Activated CD4-positive, CD25-positive, alpha-beta regulatory T cell treated with anti-CD3 and anti-CD28 coated beads, Interleukin-2, amount 50 U/mL, for 24 hours (primary cell): ENCODE measurements around the gene MACROD1.

Experiments
- ATAC-seq, 2 donors: fragments of 150-1000 bp; cut with Tn5 transposase; one replicate each; pipeline ENCODE4 v1.10.0; 2021; ENCODE audit warnings: mild to moderate bottlenecking in 1 of 2, moderate library complexity in 1 of 2

MACROD1 gene

GRCh38 chr11:64008914-64009633 lies 156.8 kb downstream of the MACROD1 start:
- ATAC-seq: no peak

DNA sequence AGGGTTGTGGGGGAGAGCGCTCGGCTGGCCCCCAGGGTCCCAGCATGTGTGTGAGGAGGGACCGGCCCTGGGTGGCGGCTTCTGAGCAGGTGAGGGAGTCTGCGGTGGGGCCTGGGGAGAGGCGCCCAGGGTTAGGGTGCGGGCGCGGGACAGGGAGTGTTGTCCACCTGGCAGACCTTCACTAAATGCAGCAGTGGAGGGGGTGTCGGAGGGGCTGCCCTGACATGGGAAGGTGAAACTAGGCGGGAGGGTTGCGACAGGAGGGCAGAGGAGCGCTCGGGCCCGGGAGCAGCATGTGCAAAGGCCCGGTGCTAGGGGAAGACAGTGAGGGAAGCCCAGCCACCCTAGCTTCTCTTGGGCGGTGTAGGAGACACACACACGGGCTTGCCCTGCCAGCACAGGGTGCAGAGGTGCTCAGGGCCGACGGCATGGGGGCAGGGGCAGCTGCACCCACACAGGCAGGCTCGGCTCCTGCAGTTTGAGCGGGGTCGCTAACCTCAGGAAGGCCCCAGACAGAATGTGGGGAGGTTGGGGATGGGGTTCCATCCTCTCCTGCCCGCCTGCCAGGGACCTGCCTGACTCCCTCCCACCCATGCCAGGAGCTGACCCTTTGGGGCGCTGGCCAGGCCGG lies 157.5 kb downstream of the MACROD1 start:
- no peak for ATAC-seq

GRCh38 chr11:64007629-64008282 lies 158.2 kb downstream of the MACROD1 start:
- ATAC-seq: peak; percentile 33 to 56

- no peak for ATAC-seq
Measured at GRCh38 chr11:64007160-64007628, 158.7 kb downstream of the MACROD1 start.

DNA sequence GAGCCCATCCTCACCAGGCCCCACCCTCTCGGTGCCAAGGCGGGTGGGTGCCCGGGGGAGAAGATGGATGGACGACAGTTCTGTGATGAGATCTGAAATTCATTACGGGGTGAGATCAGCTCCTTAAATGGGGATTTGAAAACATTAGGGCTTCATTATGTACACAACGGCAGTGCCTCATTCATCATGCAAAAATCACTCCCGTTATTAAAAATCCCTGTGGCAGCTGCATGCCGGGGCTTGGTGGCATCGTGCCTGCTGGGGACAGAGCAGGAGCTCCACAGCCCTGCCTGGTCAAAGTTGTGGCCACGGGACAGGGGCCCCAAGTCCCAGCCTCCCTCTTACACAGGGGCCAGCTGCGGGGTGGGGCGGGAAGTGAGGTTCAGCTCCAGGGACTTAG lies 159.5 kb downstream of the MACROD1 start:
- ATAC-seq: no peak

- ATAC-seq: no peak
Measured at GRCh38 chr11:64005691-64006090, 160.2 kb downstream of the MACROD1 start.

DNA sequence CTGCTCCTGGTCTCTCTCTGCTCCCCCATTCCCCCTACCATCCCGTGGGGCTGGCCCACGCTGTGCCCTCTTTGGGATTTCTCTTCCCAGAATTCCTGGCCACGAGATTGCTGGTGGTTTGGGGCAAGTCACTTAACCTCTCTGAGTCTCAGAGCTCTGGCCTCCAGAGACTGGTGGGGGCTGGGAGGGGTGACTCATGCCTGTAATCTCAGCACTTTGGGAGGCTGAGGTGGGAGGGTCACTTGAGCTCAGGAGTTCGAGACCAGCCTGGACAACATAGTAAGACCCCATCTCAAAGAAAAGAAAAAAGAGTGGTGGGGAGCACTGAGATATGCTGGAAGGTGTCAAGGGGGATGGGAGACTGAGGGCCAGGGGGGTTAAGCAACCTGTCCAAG lies 161.3 kb downstream of the MACROD1 start:
- no peak for ATAC-seq

GRCh38 chr11:64003807-64004589 lies 161.9 kb downstream of the MACROD1 start:
- ATAC-seq: no peak

DNA sequence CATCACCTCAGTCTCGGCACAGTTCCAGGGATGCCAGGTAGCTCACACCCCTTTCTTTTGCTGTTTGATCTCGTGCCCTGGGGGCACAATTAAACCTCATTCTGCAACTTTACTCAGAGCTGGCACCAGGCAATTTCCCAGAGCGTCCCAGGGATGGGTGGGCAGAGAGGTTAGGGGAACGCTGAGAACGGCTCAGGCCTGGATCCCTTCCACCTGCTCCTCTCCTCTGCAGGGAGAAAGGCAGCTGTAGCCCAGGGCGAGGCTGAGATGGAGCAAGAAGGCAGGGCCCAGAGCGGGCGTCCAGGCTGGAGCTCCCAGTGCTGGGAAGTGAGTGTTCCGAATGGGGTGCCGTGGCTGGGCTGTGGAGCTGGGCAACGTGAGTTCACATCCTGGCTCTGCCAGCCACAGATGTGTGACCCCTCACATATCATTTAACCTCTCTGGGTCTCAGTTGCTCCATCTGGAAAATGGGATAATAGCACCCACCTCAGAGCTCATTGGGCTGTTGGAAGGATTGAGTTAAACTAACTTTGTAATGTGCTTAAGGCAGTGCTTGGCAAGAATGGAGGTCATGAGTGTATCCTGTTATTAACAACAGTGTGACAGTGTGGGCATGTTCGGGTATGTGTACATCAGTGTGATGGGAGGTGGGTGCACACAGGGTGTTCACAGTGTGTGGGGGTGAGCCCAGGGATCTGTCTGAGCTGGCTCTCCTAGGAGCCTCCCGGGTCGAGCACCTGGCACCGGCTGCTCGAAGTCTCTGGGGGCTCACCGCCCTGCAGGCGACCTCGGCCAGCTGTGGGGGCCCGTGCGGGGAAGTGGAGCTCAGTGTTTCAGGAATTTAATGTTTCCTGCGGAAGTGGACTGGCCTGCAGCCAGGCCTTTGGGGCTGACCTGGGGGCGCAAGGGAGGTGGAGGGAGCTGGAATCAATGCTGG lies 164.2 kb downstream of the MACROD1 start:
- ATAC-seq: no peak

DNA sequence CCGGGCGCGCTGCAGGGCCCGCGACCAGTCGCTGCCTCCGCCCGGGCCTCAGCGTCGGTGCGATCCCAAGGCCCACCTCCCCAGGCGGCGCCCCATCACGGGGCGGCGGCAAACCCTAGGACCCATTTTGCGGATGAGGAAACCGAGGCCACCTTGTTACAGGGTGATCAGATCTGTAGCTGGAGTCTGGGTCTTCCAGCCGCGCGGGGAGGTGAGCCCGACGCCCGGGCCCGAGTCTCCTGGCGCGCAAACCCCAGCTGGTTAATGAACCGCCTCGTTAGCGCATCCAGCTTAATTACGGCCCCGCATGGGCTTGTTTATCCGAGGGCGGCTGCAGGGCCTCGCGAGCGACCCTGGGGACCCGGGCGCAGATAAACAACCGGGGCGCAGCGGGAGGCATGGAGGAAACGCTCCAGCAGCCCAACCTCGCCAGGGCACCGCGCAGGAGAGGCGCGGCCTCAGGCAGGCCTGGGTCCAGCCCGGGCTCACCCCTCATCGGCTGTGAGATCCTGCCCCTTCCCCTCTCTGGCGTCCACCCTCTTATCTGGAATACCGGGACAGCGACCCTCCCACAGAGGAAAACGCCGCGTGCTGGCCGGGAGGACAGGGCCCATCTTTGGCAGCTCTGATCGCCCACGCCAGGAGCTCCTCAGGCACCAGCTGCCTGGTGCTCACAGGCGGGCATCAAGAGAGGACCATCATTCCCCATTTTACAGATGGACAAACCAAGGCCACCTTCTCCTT lies 165.0 kb downstream of the MACROD1 start:
- peak in 1 of 2 donors; percentile 1 for ATAC-seq

- peak; percentile 78 to 79 for ATAC-seq
Measured at GRCh38 chr11:64000026-64000739, 165.7 kb downstream of the MACROD1 start.

DNA sequence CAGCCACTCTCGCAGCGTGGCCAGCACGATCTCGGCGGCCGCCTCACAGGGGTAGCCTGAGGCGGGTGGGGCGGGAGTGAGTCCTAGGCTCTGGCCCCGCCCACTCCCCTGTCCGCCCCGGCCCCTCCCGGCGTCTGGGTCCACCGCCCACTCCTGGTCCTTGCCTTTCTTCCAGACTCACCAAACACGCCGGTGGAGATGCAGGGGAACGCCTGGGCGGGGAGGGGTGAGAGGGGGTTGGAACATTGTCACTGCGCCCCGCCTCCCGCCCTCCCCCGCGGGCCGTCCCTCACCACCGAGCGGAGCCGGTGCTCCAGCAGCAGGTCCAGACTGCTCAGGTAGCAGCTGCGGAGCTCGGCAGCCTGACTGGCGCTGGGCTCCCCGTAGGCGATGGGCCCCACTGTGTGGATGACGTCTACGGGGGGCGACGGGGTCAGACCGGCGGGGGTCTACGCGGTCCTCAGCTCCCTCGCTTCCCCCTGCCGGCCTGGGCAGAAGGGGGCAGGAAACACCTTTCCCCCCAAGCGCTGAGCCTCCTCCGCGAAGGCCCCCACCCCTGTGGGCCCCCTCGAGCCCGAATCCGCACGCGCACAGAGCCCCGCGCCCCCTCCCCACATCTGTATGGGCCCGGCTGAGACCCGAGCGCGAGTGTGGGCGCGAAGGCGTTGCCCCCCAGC lies 166.4 kb downstream of the MACROD1 start:
- peak; percentile 62 to 64 for ATAC-seq

DNA sequence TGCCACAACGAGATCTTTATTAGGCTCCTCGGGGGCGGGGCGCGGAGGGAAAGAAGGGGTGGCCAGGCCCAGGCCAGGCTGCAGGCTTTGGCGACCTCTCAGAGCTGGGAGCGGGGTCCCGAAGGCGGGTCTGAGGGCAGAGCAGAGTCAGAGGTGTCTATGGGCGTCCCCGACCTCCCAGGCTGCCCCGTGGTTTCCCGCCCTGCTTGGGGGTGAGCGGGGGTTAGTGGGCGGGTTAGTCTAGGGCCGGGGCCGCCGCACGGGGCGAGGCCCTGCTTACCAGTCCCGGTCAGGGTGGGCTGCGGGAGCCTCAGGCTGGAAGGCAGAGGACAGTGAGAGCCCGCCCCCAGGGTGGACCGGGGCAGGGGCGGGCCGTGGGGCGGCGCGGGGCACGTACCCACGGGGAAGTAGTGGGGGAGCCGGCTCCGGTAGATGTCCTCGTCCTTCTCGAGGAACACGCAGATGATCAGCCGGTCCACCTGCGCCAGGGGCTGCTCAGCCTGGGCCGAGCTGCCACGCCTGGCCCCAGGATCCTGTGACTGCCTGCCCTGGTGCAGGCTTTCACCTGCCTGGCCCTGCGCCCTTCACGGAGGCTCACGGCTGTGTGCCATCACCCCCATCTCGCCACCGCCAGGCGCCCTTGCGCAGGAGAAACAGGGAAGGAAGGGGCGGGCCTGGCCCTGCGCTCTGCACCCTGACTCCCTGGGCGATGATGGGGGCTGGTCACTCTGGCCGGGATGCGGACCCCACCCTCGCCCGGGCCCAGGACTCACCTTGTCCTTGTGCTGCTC lies 167.2 kb downstream of the MACROD1 start:
- ATAC-seq: no peak

DNA sequence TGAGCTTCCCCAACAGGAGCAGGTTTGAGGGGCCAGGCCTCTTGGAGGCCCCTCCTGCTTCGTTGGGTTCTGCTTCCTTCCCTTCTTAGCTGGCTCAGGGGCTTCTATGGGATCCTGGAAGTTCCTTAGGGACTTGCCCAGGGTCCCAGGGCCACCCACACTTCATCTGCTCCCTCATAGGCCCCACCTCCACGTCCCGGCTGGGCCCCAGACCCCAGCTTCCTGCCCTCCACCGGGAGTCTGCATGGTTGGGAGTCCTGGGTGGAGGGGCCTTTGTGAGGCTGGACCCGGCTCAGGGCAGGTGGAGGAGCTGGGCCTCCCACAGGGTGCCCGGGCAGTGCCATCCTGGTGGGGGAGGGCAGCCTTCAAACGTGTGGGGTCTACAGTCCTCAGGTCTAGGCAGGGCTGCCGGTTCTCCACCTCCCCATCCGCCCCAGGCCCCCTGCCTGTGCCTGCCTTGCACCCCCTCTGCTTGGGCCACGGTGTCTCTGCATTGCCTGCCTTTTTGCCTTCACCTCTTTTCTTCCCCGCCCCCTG lies 168.0 kb downstream of the MACROD1 start:
- ATAC-seq: no peak

- no peak for ATAC-seq
Measured at GRCh38 chr11:63997104-63997700, 168.7 kb downstream of the MACROD1 start.

DNA sequence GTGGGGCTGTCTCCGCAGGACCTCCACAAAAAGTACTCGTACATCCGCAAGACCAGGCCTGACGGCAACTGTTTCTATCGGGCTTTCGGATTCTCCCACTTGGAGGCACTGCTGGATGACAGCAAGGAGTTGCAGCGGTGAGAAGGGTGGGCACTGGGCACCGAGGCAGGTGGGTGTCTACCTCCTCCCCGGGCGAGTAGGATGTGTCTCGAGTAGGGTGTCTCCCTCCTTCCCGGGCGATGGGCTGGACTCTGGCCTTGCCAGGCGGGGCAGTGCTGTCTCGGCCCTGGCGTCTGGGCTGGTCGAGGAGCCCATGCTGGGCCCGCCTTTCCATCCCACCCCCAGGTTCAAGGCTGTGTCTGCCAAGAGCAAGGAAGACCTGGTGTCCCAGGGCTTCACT lies 169.4 kb downstream of the MACROD1 start:
- no peak for ATAC-seq

DNA sequence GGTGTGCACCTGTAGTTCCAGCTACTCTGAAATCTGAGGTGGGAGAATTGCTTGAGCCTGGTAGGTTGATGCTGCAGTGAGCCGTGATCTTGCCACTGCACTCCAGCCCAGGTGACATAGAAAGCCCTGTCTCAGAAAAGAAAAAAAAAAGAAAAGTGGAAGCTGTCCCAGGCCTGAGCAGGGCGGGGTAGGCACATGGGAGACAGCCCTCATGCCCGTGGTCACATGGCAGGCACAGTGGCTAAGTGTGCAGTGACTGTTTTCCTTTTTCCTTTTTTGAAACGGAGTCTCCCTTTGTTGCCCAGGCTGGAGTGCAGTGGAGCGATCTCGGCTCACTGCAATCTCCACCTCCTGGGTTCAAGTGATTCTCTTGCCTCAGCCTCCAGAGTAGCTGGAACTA lies 171.9 kb downstream of the MACROD1 start:
- ATAC-seq: no peak

DNA sequence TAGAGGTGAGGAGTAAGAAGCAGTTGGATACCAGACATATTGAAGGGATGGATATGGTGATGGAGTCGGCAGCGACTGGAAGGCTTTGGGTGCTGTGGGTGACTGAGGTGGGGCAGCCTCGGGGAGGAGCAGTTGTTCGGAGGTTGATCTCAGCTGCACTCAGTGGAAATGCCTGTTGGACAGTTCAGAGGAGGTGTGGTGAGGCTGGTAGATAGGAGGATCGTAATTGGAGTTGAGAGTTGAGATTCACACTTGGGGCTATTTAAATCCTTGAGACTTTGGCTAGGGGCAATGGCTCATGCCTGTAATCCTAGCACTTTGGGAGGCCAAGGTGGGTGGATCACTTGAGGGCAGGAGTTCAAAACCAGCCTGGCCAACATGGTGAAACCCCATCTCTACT lies 172.8 kb downstream of the MACROD1 start:
- ATAC-seq: no peak
